Ecto neural progenitor cell (in vitro differentiated cells): Measurements from ENCODE around the gene TELO2.

Source experiments
- DNase-seq: peaks from one replicate; pipeline ENCODE4 v3.0.0-alpha.2; 2018; ENCODE audit warnings: low spot score

Gene TELO2

DNA sequence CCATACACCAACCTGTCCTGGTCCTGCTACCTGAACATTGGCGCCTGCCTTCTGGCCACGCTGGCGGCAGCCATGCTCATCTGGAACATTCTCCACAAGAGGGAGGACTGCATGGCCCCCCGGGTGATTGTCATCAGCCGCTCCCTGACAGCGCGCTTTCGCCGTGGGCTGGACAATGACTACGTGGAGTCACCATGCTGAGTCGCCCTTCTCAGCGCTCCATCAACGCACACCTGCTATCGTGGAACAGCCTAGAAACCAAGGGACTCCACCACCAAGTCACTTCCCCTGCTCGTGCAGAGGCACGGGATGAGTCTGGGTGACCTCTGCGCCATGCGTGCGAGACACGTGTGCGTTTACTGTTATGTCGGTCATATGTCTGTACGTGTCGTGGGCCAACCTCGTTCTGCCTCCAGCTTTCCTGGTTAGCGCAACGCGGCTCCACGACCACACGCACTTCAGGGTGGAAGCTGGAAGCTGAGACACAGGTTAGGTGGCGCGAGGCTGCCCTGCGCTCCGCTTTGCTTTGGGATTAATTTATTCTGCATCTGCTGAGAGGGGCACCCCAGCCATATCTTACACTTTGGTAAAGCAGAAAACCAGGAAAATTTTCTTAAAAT is 61.8 kb downstream of the TELO2 start:
- DNase-seq: no peak

GRCh38 chr16:1556254-1556653 is 63.1 kb downstream of the TELO2 start:
- no peak for DNase-seq

GRCh38 chr16:1557074-1557473 is 63.9 kb downstream of the TELO2 start:
- no peak for DNase-seq

DNA sequence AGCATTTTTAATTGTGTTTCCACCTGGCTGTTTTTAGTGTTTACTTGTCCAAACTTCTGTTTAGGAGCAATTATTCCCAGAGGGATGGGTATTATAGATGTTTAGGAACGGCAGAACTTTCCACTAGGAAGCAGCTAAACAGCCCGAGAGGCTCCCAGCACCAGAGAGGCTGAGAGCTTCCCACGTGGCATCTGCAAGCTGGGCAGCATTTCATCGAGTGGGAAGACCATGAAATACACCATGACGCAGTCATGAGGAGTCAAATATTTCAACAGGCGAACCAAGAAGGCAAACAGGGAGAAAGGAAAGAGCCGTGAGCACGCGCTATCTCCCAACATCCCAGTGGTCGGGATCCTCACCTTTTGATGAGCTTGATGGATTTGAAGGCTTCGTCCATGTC is 64.4 kb downstream of the TELO2 start:
- DNase-seq: no peak

DNA sequence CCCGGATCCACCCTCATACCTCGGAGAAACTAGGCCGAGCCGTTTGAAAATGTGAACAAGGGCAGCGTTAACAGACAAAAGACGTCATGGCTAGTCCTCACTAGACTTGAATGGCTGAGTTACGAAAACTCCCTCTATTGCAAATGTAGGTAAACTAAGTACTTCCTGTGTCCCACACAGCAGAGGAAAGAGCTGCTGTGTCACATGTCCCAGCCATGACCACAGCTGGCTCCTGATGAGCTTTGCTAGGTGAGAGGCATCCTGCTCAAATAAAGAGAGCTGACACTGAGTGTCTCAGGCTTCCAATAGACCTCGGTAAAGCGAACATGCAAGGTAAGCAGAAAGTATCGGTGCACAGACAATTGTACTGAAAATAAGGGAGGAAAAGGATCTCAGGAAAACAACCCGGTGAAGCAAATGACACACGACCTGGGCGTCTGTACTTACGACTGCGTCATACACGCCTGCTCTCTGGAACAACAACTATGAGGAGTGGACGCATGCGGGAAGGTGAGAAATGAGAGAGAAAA is 66.4 kb downstream of the TELO2 start:
- DNase-seq: no peak
